Measurements from ENCODE around the gene ROMO1. TPM values are rescaled to one million over a fixed set of nuclear protein-coding genes. Genes with fewer than 3 reads are reported as not detected.

ROMO1 gene
- total RNA-seq, 2 donors from 2014 or later, result 249 to 320 TPM

DNA sequence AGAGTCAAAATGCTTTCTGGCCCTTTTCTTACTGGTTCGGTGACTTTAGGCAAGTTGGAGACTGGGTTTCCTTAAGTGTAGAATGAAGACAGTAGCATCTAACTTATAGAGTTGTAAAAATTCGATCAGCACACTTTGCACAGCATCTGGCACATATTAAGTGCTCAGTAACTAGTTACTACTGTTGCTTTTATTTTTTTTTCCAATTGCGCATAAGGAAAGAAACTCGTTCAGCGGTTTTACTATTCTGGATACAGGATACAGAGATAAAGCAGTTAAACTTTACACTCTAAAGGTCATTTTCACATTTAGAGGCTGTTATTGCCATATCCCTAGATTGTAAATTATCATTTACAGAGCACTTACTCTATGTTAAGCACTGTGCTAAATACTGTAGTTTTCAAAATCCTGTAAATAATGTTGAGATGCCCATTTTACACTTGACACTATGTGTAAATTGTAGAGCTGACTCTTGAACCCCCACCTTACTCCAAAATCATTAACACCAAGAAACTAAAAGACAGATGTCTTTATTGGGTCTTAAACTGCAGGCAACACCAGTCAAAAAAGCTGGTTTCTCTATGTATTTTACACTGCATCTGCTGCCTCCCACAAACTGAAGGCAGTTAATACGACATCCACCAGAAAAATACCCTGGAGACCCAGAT lies 886 bp downstream of the ROMO1 start:
- WGBS, result 14% methylated on average over 6 of the region's 6 CpGs
- no peaks in the 10 kb centered on the region for H3K4me1 ChIP-seq (replicated peaks)
- H3K27ac ChIP-seq, result peak overlapping the region; percentile 84 to 85
- H3K4me3 ChIP-seq, result peak overlapping the region; percentile 78 to 92
- TF ChIP-seq POLR2AphosphoS5 (IDR thresholded peaks at IDR 0.05) (no peak), POLR2A (IDR thresholded peaks at IDR 0.05) (no peak)
- TF ChIP-seq, protein P1, sequence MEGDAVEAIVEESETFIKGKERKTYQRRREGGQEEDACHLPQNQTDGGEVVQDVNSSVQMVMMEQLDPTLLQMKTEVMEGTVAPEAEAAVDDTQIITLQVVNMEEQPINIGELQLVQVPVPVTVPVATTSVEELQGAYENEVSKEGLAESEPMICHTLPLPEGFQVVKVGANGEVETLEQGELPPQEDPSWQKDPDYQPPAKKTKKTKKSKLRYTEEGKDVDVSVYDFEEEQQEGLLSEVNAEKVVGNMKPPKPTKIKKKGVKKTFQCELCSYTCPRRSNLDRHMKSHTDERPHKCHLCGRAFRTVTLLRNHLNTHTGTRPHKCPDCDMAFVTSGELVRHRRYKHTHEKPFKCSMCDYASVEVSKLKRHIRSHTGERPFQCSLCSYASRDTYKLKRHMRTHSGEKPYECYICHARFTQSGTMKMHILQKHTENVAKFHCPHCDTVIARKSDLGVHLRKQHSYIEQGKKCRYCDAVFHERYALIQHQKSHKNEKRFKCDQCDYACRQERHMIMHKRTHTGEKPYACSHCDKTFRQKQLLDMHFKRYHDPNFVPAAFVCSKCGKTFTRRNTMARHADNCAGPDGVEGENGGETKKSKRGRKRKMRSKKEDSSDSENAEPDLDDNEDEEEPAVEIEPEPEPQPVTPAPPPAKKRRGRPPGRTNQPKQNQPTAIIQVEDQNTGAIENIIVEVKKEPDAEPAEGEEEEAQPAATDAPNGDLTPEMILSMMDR (IDR thresholded peaks at IDR 0.05), result no peak
- intact Hi-C loops (cut with DNase I), result loop anchor here (5.0 to 10.0 kb wide), 2 partner anchors 98 to 235 kb away; no protein-coding TSS in a partner anchor
- no peaks in the 10 kb centered on the region for H3K9me3 ChIP-seq
- DNase-seq (ENCODE audit: low spot score), result no peak
- peaks cover 7 to 14% of the 10 kb centered on the region in 2 donors for H3K36me3 ChIP-seq
- H3K27me3 ChIP-seq (replicated peaks; ENCODE audit: insufficient read depth), result no peaks in the 10 kb centered on the region

DNA sequence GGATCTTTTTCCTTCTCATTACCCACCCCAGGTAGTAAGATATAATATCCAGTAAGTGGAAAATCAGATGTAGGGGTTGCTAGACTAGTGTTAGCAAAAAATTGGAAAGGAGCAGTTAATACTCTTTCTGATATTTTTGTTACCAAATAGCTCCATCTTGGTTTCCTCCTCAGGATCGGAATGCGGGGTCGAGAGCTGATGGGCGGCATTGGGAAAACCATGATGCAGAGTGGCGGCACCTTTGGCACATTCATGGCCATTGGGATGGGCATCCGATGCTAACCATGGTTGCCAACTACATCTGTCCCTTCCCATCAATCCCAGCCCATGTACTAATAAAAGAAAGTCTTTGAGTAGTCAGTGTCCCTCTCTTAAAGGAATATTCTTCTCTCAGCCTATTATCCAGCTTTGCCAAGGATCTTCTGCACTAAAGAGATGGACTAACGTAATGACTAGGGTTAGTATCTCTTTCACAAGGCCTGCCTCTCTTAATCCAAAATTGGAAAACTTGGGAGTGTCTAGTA lies 1.5 kb downstream of the ROMO1 start:
- H3K4me1 ChIP-seq (replicated peaks), result no peaks in the 10 kb centered on the region
- H3K36me3 ChIP-seq, result peaks cover 10 to 11% of the 10 kb centered on the region in 2 donors
- no peak overlapping the region for H3K4me3 ChIP-seq
- no peaks in the 10 kb centered on the region for H3K27me3 ChIP-seq (replicated peaks; ENCODE audit: insufficient read depth)
- H3K9me3 ChIP-seq, result no peaks in the 10 kb centered on the region
- intact Hi-C loops (cut with DNase I), result no loop called here
- WGBS, result 97% methylated on average over 7 of the region's 7 CpGs
- no peak for TF ChIP-seq POLR2A (IDR thresholded peaks at IDR 0.05)
- TF ChIP-seq, protein P1 (IDR thresholded peaks at IDR 0.05), result no peak
- TF ChIP-seq POLR2AphosphoS5 (IDR thresholded peaks at IDR 0.05), result no peak
- no peak for DNase-seq (ENCODE audit: low spot score)
- H3K27ac ChIP-seq, result peak overlapping the region in 1 of 2 donors; percentile 2

DNA sequence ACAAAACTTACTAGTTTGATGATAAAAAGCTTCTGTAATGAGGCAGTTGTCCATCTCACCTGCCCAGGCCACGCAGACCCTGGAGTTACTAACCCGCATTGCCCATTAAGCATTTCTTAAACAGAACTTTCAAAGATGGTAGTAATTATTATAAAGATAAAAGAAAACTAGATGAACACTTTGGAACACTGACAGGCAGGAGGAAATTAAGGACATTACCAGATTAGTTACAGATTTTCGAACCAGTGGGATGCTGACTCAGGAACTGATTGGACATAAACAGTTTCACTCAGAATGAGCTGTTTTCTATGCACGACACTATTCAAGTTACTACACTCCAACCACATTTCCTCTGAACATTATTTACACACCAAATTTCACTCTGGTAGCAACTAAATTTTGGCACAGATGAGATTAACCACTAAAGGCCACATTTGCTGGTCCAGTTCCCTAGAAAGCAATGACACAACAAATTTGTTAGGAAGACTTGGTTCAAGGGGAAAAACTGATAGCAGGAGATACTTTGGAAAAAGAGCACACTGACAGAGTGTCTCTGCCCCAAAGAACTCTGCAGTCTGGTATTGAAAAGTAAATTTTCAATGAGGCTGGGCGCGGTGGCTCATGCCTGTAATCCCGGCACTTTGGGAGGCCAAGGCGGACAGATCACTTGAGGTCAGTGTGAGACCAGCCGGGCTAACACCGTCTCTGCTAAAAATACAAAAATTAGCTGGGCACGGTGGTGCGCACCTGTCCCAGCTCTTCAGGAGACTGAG lies 3.0 kb downstream of the ROMO1 start:
- H3K36me3 ChIP-seq, result peaks cover 4 to 16% of the 10 kb centered on the region in 2 donors
- intact Hi-C loops (cut with DNase I), result no loop called here
- H3K27me3 ChIP-seq (replicated peaks; ENCODE audit: insufficient read depth), result no peaks in the 10 kb centered on the region
- DNase-seq (ENCODE audit: low spot score), result no peak
- TF ChIP-seq POLR2A (IDR thresholded peaks at IDR 0.05) (no peak), POLR2AphosphoS5 (IDR thresholded peaks at IDR 0.05) (no peak)
- TF ChIP-seq, protein P1 (IDR thresholded peaks at IDR 0.05), result no peak
- H3K4me1 ChIP-seq (replicated peaks), result no peaks in the 10 kb centered on the region
- H3K27ac ChIP-seq, result no peak overlapping the region
- WGBS, result 79% methylated on average over 12 of the region's 12 CpGs
- no peak overlapping the region for H3K4me3 ChIP-seq
- H3K9me3 ChIP-seq, result no peaks in the 10 kb centered on the region

DNA sequence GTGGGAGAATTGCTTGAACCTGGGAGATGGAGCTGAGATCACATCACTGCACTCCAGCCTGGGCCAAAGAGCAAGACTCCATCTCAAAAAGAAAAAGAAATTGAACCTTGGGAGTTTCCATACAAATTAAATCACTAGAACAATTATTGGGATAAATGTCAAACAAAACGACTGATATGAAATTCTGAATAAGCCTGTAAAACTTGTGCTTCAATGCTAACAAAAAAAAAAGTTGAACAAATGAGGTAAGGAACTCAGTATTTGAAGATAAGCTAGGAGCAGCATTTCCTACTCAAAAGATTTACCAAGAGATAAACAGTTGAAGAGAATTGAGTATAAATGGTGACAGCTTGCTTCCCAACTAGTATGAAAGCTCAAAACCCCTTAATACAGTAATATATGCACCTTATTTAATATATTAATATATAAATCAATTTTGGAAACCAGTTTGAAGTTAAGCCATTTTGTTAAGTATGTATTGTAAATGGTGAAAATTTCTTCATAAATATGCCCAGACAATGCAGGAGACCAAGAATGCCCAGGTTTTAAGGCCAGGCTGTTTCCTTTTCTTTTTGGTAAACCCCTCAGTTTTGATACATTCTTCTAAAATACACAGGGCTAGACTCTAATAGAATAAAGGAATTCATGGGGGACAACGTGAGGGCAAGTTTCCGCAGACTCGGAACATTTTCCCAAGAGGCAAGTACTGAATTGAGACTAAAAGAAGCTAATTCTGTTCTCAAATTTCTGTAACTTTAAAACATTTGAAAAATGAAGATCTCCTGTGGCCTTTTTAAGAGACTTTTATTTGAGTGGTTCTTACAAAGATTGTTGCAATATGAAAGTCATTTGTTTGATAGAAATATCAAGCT lies 3.9 kb downstream of the ROMO1 start:
- Histone ChIP-seq H3K4me3 (no peak overlapping the region), H3K36me3 (peaks cover 4 to 16% of the 10 kb centered on the region in 2 donors), H3K27me3 (replicated peaks; ENCODE audit: insufficient read depth) (no peaks in the 10 kb centered on the region), H3K4me1 (replicated peaks) (no peaks in the 10 kb centered on the region), H3K27ac (no peak overlapping the region), H3K9me3 (no peaks in the 10 kb centered on the region)
- DNase-seq (ENCODE audit: low spot score), result no peak
- TF ChIP-seq, protein P1 (IDR thresholded peaks at IDR 0.05), result no peak
- intact Hi-C loops (cut with DNase I), result no loop called here
- 61% methylated on average over 4 of the region's 4 CpGs for WGBS

All from prostate gland (tissue), 2 donors.